NCI-H128 (cell line): ENCODE data around the gene ARFGAP3.

Experiments
- DNase-seq: peaks from one replicate; lab custom pipeline; 2025; ENCODE audit not compliant: unreplicated experiment; lab: John Stamatoyannopoulos, UW

Gene ARFGAP3, protein sequence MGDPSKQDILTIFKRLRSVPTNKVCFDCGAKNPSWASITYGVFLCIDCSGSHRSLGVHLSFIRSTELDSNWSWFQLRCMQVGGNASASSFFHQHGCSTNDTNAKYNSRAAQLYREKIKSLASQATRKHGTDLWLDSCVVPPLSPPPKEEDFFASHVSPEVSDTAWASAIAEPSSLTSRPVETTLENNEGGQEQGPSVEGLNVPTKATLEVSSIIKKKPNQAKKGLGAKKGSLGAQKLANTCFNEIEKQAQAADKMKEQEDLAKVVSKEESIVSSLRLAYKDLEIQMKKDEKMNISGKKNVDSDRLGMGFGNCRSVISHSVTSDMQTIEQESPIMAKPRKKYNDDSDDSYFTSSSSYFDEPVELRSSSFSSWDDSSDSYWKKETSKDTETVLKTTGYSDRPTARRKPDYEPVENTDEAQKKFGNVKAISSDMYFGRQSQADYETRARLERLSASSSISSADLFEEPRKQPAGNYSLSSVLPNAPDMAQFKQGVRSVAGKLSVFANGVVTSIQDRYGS

DNA sequence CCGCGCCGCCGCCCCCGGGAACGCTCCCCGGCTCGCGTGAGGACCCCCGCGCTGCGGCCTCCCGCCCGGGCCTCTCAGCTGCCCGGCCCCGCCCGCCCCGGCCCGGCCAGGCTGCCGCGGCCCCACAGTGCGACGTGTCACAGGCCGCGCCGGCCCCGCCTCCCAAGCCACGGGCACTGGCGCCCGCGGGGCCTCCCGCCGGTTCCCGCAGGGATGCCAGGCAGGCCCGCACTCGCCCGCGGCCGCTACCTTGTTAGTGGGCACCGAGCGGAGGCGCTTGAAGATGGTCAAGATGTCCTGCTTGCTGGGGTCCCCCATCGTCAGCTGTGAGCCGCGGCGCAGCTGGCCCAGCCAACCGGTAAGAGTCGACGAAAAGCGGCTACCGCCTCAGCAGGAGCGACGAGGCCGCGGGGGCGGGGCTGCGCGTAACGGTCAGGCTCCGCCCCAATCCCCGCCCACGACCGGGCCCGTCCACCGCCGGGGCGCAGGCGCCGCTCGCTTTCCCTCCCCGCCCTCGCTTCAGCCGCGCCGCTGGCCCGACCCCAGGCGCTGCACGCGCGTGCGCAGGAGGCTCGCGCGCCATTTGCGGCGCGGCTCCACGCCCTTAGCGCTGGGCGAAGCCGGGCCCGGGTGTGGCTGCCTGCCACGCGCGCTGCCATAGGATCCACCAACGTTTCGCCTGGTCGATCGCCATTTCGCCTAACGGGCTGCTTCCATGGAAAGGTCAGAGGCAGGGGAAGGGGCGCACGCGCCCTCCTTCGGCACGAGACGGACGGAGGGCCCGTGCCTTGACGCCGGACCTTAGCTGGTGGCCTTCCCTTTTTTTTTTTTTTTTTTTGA lies at the start of gene ARFGAP3:
TSS of gene ARFGAP3 (minus strand) at position 409 of the 840 bp plus-strand sequence. CDS start at position 318, 91 bp downstream.
- DNase-seq: peak; percentile 42

DNA sequence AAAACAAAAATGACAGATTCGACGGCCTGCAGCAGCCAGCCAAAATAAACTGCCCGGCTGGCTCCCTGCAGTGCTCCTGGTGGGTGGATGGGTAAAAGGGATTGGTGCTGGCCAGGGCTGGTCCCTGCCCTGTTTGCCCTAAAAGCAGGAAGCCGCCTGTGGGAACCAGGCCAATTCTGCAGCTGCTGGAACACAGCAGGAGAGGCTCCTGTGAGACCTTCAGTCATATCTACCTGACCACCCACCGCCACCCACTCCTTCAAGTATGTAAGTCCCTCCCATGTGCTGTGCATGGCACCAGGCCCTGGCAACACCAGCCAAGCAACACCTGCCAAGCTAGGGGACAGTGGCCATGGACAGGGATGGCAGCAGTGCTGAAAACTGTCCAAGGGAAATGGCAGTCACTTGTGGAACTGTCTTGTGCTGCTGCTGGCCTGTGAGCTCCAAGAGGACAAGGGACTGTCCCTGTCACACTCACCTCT lies 48.7 kb upstream of the ARFGAP3 start:
- DNase-seq: peak; percentile 5

DNA sequence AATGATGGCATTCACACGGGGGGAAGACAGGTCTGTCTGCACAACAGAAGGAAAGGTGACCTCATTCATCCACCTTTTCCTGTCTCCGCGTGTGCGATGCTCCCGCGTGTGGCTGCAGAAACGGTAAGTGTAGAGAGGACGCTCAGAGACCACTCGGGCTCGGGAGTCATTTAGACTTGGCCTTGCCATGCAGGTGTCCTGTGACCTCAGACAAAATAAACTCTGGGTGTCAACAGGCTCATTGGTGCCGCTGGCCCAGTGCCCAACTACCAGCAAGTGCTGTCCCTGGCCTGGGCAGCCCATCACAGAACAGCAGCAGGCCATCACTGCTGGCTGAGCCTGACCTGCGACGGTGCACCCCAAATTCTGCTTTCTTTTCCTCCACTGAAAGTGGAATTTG lies 48.1 kb upstream of the ARFGAP3 start:
- no peak for DNase-seq

DNA sequence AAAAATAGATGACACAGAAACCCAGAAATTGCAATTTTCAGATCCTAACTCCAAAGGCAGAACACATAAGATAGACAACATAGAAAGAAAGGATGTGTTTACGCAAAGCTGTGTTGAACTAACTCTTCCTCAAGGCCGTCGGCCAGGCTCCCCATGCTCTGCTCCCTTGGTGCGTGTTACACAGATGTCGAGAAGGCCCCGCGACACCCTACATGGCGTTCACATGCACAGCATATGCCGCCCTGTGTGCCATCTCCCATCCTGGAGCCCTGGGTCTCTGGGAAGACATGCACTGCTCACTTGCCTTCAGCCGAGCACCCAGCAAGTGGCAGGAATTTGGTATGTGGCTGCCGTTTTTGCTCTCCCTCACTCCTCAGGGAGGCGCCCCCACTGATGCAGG lies 47.0 kb upstream of the ARFGAP3 start:
- DNase-seq: no peak

DNA sequence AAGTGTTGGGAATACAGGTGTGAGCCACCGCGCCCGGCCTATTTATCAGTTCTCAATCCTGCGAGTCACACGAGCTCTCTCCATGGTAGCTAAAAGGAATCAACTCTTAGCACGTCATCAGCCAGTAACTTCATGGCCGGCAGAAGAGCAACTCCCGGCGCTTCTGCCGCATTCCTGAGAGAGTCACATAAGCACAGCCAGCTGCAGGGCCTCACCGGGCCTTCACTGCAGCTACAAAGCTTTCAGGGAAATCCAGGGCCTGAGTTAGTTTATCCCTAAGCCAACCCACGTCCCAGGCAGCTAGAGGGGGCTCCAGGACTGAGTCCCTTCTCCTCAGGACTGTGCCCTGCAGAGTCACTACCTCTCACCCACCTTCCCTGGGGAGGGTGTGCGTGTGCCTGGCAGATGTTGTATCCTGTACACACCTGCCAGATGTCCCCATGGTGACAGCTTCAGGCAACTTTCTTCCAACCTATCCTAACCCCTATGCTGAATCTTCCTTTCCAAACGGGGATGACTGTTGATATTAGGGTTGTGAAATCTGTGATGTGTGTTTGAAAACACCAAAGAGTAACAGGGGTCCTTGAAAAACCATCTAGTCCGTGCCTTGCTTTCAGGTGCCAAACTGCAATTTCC lies 45.9 kb upstream of the ARFGAP3 start:
- DNase-seq: no peak

DNA sequence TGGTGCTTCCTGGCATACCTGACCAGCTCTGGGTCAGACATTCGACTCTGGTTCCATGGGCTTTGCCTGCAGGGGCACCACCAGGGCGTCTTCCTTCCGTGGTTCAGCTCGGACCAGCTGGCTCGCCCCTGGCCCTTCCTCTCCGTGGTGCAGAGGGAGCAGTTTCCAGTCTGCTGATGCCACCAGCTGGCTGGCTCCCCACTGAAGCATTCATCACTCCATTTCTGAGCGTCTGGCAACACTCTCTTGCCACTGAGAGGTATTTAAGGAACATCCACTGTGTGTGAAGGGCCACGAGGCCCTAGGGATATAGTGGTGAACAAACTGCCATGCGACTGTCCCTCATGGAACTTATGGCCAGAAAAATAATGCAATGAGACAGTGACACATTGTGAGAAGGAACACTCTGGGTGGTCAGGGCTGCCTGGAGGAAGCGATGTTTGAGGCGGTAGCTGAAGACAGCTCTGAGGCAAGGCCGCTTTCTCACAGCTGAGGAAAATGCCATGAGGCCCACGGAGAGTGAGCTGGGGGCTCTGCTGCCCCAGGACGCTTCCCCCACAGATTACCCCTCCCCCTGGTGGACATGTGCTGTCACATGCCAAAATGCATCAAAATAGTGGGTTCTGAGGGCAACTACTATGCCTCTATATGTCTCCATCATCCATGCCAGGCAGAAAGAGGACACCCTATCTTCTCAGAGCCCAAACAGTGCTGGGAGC lies 44.9 kb upstream of the ARFGAP3 start:
- no peak for DNase-seq

DNA sequence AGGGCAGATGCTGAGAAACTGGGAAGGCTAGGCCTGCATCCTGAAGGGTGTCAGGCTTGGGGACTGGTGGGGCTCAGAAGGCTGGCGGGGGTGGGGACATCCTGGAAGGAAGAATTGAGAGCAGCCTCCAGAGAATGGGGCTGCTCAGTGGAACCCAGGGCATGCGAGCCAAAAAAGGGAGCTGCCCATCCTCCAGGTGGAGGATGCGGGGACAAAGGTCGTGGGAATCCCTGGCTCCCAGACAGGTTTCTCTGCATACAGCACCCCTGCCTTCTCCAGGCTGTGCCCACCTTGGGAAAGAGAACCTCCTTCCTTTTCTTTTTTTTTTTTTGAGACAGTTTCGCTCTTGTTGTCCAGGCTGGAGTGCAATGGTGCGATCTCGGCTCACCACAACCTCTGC lies 40.9 kb upstream of the ARFGAP3 start:
- no peak for DNase-seq

DNA sequence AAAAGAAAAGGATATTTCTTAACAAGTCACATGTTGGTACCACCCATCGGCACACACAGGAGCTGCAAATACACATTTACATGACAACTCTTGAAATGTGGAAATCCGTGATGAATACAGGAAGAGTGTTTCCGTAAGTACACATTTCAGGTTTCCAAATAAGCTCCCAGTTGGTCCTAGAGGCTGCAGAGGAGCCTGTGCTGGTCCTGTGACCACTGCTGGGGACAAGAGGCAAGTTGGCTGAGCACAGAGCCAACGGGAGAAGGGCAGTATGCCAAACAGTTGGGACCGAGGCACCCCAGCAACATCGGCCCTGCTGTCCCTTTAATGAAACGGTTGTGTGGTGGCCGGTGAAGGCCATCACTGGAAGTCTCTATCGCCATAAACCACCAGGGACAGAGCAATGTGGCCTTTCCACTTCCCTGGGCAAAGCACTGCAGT lies 38.5 kb upstream of the ARFGAP3 start:
- no peak for DNase-seq

DNA sequence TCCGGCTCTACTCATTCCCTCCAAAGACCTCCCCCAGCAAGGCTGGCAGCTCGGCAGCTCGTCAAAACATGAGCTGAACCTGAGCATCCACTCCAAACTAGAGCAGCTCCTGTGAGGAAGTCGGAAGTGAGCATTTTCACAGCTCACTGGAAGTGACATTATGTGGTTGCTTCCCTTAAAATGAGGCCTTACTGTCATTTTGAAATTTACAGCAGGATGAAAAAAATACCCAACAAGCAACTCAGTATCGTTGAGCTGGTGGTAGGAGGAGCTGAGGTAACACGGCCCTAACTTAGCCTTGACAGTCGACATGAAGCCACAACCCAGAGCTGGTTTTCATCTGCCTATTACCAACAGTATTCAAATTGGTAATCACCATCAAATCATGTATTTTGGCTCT lies 38.0 kb upstream of the ARFGAP3 start:
- no peak for DNase-seq

DNA sequence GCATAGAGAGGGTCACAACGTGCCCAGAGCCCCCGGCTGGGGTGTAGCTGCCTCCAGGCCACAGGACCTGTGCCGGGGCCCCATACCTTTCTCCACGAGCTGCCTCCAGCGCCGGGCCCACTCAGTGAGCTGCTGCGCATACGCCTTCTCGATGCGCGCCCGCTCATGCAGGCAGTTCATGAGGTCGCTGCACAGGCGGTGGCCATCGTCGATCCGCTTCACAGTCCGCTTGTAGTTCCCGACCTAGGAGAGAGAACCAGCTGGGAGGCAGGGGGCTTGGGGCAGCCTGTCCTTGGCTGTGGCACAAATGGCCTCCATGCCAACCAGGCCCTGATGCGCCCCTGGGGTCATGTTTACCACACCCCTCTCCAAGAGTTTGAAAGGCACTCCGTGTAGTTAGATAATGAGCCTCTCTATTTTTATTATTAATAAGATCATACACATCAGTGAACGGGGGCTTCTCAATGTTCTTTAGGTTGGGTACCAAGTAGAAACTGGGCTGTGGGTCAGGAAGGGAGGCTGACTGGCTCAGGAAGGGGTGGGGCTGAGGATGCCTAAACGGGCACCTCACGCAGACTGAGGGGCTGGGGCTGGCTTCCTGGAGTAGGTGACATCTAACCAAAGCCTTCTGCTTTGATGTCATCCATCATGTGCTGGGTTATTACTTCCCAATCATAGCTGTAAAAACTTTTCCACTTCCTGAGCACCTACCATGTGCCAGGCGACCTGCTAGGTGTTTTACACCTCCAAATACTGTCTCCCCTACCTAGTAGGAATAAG lies 36.5 kb upstream of the ARFGAP3 start:
- DNase-seq: no peak

DNA sequence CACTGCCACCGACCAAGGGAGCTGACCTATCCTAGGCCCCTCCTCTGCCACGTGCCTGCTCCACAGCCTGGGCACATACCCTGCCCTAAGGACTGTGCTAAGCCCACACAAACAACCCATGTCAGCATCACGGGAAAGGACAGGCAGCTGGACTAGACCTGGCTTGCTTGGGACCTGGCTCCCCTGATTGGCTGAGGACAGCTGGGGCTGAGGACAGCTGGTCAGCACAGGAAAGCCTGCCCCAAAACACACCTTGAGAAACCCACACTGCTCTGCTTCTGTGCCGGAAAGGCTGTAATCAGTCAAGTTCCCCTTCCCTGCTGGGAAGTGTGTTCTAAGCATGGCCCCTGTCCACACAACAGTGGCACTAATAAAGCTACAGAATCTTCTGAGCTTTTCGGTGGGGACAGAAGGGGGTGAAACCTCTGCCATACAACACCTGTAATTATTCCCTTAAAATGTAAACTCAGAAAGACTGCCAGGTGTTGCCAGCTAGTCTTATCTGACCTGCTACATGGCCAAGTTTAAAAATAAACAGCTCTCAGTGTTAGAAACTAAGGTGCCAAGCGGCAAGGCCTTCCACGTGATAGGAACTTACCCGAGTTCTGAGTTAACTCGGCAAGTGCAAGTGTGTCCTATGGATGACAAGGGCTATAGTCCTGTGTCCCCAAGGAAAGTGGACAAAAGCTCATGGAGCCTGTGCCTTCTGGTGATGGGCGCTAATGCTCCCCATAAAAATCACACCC lies 35.7 kb upstream of the ARFGAP3 start:
- no peak for DNase-seq

DNA sequence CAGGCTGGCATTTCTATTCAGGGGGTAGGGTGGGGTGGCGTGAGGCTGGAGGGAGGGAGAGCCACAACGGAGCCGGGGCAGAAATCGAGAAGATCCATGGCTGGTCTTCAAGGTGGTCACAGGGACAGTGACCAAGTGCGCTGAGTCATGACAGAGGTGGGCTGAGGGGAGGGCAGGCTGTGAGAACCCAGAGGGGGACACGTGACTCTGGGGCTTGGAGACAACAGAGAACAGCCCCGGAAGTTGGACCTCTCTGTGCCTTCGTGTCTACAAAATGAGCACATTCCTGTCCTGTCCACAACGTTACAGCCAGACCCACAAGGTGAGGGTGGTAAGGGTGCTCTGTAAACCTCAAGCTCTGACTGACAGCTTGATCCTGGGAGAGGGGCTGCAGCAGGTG lies 35.1 kb upstream of the ARFGAP3 start:
- DNase-seq: no peak

DNA sequence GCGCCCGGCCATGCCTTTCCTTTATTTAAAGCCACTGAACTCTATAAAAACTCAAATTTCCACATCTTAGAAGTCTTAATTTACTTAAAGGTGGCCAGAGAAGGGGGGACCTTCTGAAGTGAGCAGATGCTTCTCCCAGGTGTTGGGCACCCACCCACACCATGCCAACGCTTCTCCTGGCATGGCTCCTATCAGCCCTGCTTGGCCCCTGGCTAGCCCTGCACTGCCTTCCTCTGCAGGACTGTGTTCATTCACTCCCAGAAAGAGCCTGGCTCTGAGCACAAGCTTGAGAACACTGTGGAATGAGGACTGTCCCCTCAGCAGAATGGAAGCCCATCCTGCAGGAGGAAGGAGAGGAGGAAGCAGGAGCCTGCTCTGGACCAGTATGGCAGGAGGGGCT lies 34.6 kb upstream of the ARFGAP3 start:
- DNase-seq: no peak

DNA sequence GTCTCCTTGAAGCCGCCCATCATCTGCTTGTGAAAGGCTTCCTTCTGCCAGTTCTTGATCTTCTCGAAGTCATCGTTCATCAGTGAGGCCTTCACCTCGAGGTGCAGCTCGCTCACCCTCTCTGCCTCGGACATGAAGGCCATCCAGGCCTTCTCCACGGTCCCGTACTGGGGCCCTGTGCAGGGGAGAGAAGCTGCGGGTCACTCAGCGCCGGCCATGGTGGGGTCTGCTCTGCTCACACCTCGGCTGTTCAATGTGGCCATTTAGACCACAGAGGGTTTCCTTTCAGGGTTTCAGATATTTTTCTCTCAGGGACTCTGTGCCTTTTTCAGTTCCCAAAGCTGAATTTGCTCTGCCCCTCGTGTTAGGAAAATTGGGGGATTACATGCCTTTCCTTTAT lies 33.9 kb upstream of the ARFGAP3 start:
- DNase-seq: no peak

DNA sequence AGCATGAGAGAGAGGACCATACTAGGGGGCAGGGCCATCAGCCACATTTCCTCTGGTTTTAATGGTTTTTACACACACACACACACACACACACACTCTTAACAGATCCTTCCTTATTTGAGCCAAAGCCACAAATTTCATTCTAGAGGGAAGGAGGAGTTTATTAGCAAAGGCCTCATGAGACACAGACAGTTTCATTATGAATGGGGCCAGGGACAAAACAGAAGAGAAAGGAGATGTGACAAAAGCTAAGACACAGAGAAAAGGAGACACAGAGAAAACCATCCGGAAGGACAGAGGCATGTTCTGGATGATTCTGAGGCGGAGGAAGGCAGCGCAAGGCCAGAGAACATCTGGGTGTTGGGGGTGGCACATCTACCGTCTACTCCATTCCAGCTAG lies 32.2 kb upstream of the ARFGAP3 start:
- DNase-seq: no peak

DNA sequence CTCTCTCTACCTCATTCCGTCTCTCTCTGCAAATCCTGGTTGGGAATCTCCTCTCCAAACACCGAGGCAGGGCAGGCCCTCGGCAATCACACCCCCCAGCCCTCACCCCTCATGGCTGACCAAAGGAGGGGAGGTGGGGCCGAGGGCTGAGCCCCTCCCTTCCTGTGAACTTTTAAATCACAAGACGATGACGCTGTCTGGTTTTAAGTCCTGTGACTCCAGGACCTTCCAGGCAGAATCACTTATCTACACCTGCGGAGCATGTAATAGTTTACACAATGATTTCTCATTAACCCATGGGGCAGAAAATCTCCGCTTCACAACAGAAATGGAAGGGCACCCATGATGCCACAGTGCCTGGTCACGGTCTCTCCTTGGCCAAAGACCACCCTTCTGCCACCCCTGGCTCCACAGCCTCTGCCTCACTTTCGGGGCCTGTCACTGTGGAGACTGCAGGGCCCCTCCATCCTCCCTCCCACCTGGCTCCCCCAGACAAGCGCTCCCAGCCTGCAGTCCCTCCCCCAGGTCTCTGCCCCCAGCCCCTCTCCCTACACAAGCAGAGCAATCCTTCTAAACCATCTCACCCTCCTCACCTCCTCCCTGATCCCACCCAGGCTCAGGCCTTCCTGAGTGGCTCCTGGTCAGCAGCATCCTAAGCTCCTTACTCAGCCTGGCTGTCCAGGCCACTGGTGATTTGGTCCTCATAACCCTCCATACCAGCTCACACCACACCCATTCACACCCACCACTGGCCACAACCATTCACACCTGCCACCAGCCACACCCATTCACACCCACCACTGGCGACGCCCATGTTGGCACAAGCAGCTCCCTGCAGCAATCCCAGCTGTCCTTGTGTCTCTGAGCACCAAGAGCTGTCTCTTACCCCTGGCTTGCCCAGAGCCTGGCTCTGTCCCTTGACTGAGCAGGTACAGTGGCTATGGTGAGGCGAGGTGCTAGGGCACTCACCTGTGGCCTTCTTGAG lies 30.7 kb upstream of the ARFGAP3 start:
- no peak for DNase-seq

DNA sequence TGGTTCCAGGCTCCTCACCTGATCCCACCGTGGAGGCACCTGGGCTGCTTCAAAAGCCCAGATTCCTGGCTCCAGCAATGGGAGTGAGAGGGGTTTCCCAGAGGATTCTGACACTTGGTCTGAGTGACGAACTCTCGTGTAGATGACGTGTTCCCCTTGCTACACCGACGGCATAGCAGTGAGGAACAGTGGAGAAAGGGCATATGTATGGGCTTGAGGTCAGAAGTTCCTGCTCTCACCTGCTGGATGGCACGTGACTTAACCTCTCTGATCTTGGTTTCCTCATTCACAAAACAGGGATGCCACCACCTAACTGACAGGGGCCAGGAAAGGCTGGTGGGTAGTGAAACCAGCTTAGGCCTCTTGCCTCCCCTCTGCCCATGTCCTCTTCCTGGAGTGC lies 30.0 kb upstream of the ARFGAP3 start:
- DNase-seq: no peak

DNA sequence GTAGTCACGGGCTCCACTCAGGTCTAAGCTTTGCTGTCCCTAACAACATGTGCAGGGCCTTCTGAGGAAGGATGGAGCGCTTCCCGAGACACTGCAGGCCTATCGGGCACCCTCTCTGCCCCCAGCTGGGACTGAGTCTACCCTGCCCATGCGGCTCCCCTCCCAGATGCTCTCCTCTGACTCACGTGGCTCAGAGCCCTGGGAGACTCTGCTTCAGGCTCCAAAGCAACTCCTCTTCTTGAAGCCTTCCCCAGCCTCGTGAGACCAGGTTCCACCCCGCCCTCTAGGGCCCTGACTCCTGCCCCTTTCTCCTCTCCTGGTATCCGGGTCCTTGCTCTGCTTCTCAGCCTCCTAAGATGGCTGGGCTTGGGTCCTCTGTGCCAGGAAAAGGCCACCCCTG lies 28.4 kb upstream of the ARFGAP3 start:
- DNase-seq: no peak
